AG09319 (cell line): ENCODE data around the gene BBS2.

Experiments used
- DNase-seq: peaks from one replicate; pipeline ENCODE4 v3.0.0-alpha.2; 2010; ENCODE audit warnings: low read depth; ENCODE audit errors: extremely low read depth
- TF ChIP-seq, protein P1 (sequence below): IDR thresholded peaks from 2 replicates; pipeline ENCODE4 v1.5.1; 2011; ENCODE audit warnings: low read depth, mild to moderate bottlenecking, inconsistent platforms, low read length, moderate library complexity

The BBS2 gene, protein sequence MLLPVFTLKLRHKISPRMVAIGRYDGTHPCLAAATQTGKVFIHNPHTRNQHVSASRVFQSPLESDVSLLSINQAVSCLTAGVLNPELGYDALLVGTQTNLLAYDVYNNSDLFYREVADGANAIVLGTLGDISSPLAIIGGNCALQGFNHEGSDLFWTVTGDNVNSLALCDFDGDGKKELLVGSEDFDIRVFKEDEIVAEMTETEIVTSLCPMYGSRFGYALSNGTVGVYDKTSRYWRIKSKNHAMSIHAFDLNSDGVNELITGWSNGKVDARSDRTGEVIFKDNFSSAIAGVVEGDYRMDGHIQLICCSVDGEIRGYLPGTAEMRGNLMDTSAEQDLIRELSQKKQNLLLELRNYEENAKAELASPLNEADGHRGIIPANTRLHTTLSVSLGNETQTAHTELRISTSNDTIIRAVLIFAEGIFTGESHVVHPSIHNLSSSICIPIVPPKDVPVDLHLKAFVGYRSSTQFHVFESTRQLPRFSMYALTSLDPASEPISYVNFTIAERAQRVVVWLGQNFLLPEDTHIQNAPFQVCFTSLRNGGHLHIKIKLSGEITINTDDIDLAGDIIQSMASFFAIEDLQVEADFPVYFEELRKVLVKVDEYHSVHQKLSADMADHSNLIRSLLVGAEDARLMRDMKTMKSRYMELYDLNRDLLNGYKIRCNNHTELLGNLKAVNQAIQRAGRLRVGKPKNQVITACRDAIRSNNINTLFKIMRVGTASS

DNA sequence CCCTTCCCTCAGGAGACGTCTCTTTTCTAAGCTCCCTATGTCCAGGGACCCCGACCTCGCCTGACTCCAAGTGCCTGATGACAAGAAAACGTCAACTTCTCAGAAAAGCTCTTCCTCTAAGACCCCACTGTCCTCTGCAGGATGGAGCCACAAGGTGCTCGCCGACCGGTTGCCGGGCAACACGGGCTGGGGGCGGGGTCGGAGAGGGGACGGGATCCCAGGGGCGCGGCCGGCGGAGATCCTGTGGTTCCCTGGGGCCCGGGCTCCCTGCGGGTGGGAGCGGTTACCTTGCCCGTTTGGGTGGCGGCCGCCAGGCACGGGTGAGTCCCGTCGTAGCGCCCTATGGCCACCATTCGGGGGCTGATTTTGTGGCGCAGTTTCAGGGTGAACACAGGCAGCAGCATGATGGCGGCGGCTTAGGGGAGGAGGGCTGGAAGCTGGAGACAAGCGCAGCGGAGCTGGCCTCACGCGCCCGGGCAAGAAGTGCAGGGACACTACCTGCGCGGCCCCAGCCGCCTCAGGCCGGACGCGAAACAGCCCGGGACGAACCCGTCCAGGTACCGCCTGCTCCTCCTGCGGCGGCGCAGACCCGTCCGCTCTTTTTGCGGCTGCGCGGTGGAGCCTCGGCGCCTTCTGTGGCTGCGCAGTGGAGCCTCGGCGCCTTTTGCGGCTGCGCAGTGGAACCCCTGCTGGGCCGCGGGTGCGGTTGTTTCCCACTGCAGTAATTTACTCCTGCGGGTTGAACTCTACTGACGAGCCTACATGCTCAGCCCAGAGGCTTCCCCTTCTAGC lies at the start of gene BBS2:
Gene BBS2 (minus strand): TSS at position 566 of the 792 bp plus-strand sequence. CDS start 162 bp downstream, at position 404.
- TF ChIP-seq, protein P1, sequence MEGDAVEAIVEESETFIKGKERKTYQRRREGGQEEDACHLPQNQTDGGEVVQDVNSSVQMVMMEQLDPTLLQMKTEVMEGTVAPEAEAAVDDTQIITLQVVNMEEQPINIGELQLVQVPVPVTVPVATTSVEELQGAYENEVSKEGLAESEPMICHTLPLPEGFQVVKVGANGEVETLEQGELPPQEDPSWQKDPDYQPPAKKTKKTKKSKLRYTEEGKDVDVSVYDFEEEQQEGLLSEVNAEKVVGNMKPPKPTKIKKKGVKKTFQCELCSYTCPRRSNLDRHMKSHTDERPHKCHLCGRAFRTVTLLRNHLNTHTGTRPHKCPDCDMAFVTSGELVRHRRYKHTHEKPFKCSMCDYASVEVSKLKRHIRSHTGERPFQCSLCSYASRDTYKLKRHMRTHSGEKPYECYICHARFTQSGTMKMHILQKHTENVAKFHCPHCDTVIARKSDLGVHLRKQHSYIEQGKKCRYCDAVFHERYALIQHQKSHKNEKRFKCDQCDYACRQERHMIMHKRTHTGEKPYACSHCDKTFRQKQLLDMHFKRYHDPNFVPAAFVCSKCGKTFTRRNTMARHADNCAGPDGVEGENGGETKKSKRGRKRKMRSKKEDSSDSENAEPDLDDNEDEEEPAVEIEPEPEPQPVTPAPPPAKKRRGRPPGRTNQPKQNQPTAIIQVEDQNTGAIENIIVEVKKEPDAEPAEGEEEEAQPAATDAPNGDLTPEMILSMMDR: no peak
- no peak for DNase-seq

DNA sequence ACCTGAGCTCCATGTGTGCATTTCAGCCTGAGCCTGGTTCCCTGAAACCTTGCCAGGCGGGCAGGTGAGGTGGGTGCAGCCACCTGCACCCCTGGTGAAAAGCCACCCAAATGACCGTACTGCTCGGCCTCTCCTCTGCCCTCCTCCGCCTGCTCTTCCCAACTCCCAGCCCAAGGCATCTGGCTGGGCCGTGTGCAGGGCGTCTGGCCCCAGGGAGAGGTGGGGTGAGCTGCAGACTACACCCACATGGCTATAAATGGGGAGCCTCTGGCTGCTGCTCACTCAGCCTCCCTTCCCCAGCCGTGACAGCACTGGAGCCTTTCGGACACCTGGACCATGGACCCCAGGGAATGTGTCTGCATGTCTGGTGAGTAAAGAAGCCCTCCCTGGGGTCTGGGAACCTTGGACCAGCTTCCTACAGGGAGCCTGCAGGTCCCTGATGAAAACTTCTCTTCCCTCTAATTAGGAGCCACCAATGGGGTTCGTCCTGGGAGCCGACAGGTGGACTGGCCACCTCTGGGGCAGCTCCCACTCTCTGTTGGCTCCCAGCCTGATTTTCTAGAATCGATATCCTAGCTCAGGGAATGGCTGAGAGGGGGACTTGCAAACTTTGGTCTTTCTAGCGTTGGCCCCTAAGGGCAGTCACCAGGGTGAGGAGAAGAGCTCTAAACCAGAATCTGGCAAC lies 45.1 kb upstream of the BBS2 start, which contains the start of gene MT4:
Gene MT4 (plus strand): TSS at position 281 of the 685 bp plus-strand sequence. CDS start 56 bp downstream, at position 337.
- TF ChIP-seq, protein P1: no peak

DNA sequence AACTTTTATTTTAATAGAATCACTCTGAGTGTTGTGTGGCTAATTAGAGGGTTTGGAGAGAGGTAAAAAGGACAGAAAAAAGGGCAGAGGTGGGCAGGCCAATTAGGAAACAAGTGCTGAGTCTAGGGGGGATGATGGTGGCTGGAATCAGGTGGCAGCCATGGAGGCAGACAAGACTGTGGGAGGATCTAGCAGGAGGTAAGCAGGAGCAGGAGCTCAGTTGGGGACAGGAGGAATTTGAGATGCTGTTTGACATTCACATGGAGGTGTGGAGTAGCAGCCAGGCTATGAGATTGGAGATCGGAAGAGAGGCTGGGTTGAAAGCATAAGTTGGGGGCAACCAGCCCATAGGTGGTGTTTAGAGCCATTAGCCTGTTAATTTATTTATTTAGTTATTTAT lies 41.3 kb upstream of the BBS2 start:
- DNase-seq: no peak
- TF ChIP-seq, protein P1: no peak

More for the DNA sequence above, 45.1 kb upstream of the BBS2 start, which contains the start of gene MT4:
- no peak for DNase-seq

DNA sequence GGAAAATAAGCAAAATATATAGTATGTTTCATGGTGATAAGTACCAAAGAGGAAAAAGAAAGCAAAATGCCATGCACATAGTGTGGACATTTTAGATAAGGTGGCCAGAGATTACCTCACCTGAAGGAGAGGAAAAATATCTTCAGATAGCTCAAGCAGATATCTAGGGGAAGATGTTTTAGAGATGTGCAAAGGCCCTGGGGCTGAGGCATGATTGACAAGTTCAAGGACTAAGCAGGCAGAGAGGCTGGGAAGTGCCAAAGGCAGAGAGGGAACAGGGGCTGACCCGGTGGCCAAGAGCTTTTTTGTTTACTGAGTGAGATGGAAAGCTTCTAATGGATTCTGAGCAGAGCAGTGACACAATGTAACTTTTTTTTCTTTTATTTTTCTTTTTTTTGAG lies 40.6 kb upstream of the BBS2 start:
- TF ChIP-seq, protein P1: no peak
- DNase-seq: no peak

DNA sequence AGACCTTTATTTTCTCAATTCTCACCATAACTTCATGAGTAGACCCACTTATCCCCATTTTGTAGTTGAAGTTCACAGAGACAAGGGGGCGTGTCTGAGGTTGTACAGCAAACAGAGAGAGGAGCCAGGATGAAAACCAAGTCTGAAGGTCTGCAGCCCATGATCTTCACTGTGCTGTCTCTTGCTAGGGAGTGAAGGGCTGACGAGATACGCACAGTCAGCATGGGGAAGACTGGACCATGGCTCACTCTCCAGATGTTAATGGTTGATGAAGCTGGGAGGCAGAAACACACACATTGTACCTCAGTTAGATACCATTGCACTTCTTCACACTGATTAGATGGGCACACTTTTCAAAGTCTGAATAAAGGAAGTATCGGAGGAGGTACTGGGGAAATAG lies 39.3 kb upstream of the BBS2 start:
- DNase-seq: no peak
- TF ChIP-seq, protein P1: no peak

DNA sequence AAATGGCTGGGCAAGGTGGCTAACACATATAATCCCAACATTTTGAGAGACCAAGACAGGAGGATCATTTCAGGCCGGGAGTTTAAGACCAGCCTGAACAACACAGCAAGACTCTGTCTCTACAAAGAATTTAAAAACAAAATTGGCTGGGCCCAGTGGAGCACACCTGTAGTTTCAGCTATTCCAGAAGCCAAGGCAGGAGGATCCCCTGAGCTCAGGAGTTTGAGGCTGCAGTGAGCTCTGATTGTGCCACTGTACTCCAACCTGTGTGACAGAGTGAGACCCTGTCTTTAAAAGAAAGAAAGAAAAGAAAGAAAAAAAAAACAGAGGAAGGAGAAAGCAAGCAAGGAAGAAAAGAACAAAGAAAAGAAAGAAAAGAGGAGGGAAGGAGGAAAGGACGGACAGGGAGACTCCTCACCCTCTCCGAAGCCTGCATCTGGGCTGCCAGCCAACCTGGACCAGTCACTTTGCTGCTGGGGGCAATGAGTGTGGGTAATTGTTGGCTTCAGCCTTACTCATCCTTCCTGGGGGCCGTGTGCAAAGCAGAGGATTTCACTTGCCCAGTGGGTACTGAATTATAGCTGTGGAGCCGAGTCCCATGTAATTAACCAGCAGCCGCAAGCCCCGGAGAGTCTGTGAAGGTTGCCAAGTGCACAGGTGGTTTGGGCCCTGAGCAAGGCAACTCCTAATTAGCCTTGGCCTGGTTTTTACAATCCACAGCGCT lies 38.4 kb upstream of the BBS2 start:
- TF ChIP-seq, protein P1: no peak
- DNase-seq: no peak
